MM.1S (cell line): ENCODE measurements around the gene KCNB1.

Source experiments
- CTCF ChIP-seq: fragments of 300-600 bp; sonication (generic); IDR thresholded peaks from 2 replicates; pipeline ENCODE4 v1.5.1; 2016; ENCODE audit warnings: antibody characterized with exemption, low read length, mixed read lengths
- EZH2 ChIP-seq: fragments of 300-600 bp; sonication (generic); optimal IDR thresholded peaks from 2 replicates; pipeline ENCODE3; 2017; ENCODE audit warnings: low read depth, mild to moderate bottlenecking, antibody characterized with exemption, low read length, mixed read lengths
- EZH2phosphoT487 ChIP-seq: fragments of 300-600 bp; sonication (generic); IDR thresholded peaks from 2 replicates; pipeline ENCODE4 v1.6.1; 2018; ENCODE audit warnings: antibody characterized with exemption, low read length

- TF ChIP-seq EZH2 = no peak
- TF ChIP-seq EZH2phosphoT487 = no peak
- no peak for TF ChIP-seq CTCF
Observed at GRCh38 chr20:49368596-49368995, 113.9 kb downstream of the KCNB1 start.
